HK-2 (cell line): ENCODE results near the gene COX17.
A peak's percentile ranks its signal among the peaks of the same experiment; 100 is the strongest.
"Not testable (repeated sequence)": the region's sequence is repeated elsewhere in the genome, so short reads cannot be mapped to it uniquely, and the experiment has no call there.

Experiments used
- DNase-seq: peaks from one replicate; pipeline ENCODE4 v3.0.0-alpha.2; 2018; ENCODE audit not compliant: unreplicated experiment

Gene COX17

GRCh38 chr3:119676771-119677640 lies at the start of gene COX17:
Gene COX17 (minus strand): TSS chr3:119677406. CDS start chr3:119677310, 96 bp downstream.
- peak; percentile 95 for DNase-seq

- no peak for DNase-seq
Observed at GRCh38 chr3:119726909-119727308, 49.7 kb upstream of the COX17 start.

- no peak for DNase-seq
Observed at GRCh38 chr3:119723022-119723421, 45.8 kb upstream of the COX17 start.

- no peak for DNase-seq
Observed at GRCh38 chr3:119717520-119717919, 40.3 kb upstream of the COX17 start.

- DNase-seq, result no peak
Observed at GRCh38 chr3:119716998-119717397, 39.8 kb upstream of the COX17 start.

GRCh38 chr3:119715105-119715504 lies 37.9 kb upstream of the COX17 start:
- DNase-seq, result no peak

GRCh38 chr3:119703820-119704531 lies 26.8 kb upstream of the COX17 start:
- DNase-seq, result no peak

- DNase-seq, result peak; percentile 96
Observed at GRCh38 chr3:119702530-119703527, 25.6 kb upstream of the COX17 start, which contains the start of gene CFAP91. Gene CFAP91 (plus strand): TSS chr3:119703022. CDS start chr3:119703099, 77 bp downstream.

GRCh38 chr3:119700920-119701734 lies 23.9 kb upstream of the COX17 start:
- no peak for DNase-seq

- DNase-seq, result no peak
Observed at GRCh38 chr3:119700269-119700919, 23.2 kb upstream of the COX17 start.

GRCh38 chr3:119697394-119697793 lies 20.2 kb upstream of the COX17 start:
- DNase-seq, result no peak

- no peak for DNase-seq
Observed at GRCh38 chr3:119695480-119695879, 18.3 kb upstream of the COX17 start.

GRCh38 chr3:119690043-119690656 lies 12.9 kb upstream of the COX17 start:
- DNase-seq, result no peak

- DNase-seq, result no peak
Observed at GRCh38 chr3:119683421-119683820, 6.2 kb upstream of the COX17 start.

- no peak for DNase-seq
Observed at GRCh38 chr3:119681279-119681678, 4.1 kb upstream of the COX17 start.

- no peak for DNase-seq
Observed at GRCh38 chr3:119679874-119680273, 2.7 kb upstream of the COX17 start.

GRCh38 chr3:119678209-119678608 lies 1.0 kb upstream of the COX17 start:
- not testable (repeated sequence) for DNase-seq

GRCh38 chr3:119677641-119677934 lies 382 bp upstream of the COX17 start:
- DNase-seq, result no peak

- no peak for DNase-seq
Observed at GRCh38 chr3:119676020-119676419, 1.2 kb downstream of the COX17 start.
